ENCODE data around the gene BOLA3.
"Not testable (repeated sequence)": the region's sequence is repeated elsewhere in the genome, so short reads cannot be mapped to it uniquely, and the experiment has no call there.

The BOLA3 gene

DNA sequence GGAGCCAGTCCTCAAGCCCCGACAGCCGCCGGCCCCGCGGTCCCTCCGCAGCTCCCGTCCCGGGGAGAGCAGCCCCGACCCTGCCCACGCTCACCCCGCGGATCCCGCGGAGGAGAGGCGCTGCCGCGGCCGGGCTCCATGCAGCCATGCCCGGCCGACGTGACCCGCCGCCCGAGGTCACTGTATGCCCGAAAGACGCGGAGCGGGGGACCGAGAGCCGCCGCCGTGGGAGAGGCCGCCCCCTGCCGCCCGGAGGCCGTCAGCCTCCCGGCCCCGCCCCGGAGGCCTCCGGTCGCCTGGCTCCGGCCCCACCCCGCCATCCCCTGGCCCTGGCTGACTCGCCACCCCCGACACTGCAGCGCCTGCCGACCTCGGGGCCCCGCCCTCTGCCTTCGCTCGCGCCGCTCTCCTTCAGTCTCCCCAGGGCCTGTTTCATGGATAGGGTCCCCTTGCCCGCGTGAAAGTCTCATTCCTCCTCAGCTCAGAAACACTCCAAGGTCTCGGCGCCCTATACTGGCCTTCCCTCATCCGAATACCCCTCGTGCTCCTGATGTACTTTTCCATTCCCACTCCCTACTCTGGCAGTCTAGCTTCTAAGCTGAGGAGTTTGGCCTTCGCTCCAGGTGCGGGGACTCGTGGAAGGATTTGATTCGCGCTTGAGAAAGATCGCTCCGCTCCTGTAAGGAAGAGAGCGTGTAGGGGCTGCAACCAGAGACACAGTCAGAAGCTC is at the start of gene BOLA3:
BOLA3 (minus strand) TSS at position 186 of the 730 bp plus-strand sequence; CDS start at position 148, 38 bp downstream.
- DNase-seq (ENCODE audit: low read depth in 2 of 2) = peak; percentile 28 to 32

GRCh38 chr2:74197049-74197448 is 49.3 kb upstream of the BOLA3 start:
- DNase-seq (ENCODE audit: low read depth in 2 of 2) = no peak

- no peak for DNase-seq (ENCODE audit: low read depth in 2 of 2)
These were observed 47.1 kb upstream of the BOLA3 start for GRCh38 chr2:74194799-74195198.

GRCh38 chr2:74191596-74192380 is 44.1 kb upstream of the BOLA3 start:
- DNase-seq (ENCODE audit: low read depth in 2 of 2) = no peak

GRCh38 chr2:74188696-74189095 is 41.0 kb upstream of the BOLA3 start:
- no peak for DNase-seq (ENCODE audit: low read depth in 2 of 2)

DNA sequence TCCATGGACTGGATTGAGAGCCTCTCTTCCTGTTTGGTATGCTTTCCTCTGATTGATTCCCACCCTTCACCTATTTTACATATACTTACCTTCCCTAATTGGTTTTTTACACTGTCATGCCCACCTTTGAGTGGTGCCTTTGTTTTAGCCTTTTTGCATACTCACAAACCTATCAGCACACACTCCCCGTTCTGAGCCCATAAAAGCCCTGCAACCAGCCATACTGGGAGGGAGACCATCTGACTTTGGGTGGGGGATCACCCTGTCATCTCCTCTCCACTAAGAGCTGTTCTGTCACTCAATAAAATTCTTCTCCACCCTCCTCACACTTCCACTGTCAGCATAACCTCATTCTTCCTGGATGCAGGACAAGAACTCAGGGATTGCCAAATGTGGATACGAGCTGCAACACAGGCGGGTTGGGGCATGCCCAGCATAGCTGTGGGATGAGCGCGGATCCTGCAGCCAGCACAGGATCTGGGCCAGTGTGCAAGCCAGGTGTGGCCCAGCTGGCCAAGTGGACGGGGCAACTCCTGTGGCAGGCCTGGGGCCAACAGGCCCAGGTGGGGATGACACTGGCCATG is 40.4 kb upstream of the BOLA3 start:
- DNase-seq (ENCODE audit: low read depth in 2 of 2) = peak; percentile 33 to 34

- not testable (repeated sequence) for DNase-seq (ENCODE audit: low read depth in 2 of 2)
These were observed 39.0 kb upstream of the BOLA3 start for GRCh38 chr2:74186706-74187105.

DNA sequence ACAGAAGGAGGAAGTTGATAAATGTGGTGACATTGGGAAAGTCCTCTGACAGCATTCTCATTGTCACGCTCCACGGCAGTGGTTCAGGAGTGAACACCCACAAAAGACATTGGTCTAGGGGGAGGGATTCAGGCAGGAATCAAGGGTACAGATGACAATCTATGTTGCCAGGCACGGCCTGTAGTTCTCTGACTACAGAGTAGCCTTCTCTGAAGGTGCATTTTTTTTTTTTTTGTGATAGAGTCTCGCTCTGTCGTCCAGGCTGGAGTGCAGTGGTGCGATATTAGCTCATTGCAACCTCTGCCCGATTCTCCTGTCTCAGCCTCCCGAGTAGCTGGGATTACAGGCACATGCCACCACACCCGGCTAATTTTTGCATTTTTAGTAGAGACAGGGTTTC is 38.3 kb upstream of the BOLA3 start:
- no peak for DNase-seq (ENCODE audit: low read depth in 2 of 2)

DNA sequence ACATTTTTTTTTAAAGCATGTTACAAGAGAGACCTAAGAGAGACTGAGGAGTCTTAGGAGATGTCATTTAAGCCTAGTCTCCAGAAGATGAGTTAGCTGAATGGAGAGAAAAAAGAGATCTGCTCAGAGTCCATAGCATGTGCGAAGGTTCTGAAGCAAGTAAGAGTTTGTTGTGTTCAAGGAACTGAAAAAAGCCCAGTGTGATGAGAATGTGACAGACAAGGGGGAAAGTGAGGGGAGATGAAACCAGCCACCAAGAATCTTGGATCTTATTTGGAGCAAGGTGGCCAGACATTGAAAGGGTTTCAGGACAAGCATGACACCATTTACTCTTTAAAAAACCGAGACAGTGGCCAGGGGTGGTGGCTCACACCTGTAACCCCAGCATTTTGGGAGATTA is 36.2 kb upstream of the BOLA3 start:
- no peak for DNase-seq (ENCODE audit: low read depth in 2 of 2)

DNA sequence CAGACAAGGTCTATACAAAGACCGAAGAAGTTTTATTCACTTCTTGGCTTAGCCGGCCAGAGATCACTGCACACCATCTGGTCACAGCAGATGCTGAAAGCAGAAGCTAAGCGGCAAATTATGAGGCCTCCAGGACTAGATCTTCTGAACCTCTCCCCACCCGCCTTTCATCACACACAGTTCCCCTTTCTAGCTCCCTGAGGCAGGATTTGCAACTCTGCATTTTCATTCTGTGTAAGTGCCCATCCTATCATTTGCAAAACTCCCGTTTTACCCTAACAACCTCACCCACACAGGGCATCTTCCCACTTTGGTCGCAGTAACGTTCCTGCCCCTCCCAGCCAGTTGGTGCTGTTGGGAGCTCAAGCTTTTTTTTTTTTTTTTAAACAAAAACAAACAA is 34.0 kb upstream of the BOLA3 start:
- no peak for DNase-seq (ENCODE audit: low read depth in 2 of 2)

DNA sequence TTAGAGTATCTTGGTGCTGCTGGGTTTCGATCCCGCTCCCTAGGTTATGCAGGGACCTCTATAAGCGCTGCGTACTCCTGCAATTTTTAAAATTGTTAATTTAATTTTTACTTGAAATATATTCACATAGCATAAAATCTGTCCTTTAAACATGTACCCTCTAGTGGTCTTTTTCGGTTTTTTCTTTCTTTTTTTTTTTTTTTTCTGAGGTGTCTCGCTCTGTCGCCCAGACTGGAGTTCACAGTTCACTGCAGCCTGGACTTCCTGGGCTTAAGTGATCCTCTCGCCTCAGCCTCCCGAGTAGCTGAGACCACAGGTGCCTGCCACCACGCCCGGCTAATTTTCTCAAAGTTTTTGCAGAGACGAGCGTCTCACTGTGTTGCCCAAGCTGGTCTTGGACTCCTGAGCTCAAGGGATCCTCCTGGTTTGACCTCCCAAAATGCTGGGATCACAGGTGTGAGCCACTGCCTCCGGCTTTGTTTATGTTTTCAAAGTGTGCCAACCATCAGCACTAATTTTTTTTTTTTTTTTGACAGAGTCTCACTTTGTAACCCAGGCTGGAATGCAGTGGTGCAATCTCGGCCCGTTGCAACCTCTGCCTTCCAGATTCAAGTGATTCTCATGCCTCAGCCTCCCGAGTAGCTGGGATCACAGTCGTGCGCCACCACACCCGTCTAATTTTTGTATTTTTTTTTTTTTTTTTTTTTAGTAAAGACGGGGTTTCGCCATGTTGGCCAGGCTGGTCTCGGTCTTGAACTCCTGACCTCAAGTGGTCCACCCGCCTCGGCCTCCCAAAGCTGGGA is 31.6 kb upstream of the BOLA3 start:
- DNase-seq (ENCODE audit: low read depth in 2 of 2) = no peak

- peak; percentile 95 to 96 for DNase-seq (ENCODE audit: low read depth in 2 of 2)
These were observed 30.7 kb upstream of the BOLA3 start, which contains the start of gene MOB1A for GRCh38 chr2:74178211-74179062. TSS of gene MOB1A (minus strand) at chr2:74178879. CDS start at chr2:74178674, 205 bp downstream.

- no peak for DNase-seq (ENCODE audit: low read depth in 2 of 2)
These were observed 30.0 kb upstream of the BOLA3 start for GRCh38 chr2:74177696-74178095.

DNA sequence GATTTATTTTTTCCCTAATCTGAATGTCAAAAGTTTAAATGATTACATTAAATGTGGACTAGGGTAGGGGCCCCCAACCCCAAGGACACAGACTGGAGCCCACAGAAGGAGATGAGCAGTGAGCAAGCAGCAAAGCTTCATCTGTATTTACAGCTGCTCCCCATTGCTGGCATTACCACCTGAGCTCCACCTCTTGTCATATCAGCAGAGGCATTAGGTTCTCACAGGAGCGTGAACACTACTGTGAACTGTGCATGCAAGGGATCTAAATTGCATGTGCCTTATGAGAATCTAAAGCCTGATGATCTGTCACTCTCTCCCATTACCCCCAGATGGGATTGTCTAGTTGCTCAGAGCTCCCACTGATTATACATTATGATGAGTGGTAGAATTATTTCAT is 27.2 kb upstream of the BOLA3 start:
- no peak for DNase-seq (ENCODE audit: low read depth in 2 of 2)

- no peak for DNase-seq (ENCODE audit: low read depth in 2 of 2)
These were observed 21.0 kb upstream of the BOLA3 start for GRCh38 chr2:74168739-74169138.

DNA sequence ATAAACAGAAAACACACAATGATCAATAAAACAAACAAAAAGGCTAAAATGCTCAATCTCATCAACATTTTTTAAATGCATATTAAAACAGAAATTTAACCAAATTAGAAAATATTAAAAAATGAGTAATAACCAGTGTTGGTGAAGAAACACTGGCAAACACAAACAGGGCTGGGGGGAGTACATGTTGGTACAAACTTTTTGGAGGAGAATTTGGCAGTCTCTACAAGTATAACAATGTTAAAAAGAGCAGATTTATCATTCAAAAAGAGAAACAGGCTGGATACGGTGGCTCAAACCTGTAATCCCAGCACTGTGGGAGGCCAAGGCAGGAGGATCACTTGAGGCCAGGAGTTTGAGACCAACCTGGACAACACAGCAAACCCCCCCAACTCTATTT is 17.0 kb upstream of the BOLA3 start:
- DNase-seq (ENCODE audit: low read depth in 2 of 2) = no peak

DNA sequence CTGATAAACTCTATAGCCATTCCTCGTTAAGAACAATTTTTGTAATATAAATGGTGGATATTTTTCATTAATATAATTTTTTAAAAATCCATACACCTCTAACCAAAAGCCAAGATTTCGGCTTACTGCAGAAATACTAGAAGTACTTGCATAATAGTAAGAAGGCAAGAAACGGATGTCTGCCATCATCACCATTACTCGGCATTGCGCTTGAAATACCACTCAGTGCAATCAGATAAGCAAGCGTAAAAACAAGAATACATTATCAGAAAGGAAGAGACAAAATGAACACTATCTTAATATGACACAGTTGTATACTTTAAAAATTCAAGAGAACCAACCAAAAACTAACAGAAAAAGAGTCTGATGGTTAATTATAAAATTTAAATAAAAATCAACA is 15.2 kb upstream of the BOLA3 start:
- DNase-seq (ENCODE audit: low read depth in 2 of 2) = no peak

DNA sequence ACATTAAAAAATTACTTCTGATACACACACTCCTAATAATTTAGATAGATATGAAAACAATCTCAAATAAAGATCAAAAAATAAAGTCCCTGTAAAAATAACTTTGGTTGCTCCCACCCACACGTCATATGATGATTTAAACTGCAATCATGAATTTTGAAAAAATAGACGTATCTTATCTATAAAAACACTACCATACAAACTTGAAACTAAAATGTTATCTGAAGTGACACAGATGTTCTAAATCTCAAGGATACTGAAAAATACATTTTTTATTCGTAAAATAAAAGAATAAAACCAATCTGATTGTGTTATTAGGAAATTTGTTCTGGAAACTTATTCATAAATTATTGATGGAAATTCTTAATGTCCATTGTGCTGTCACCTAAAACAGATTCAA is 8.1 kb upstream of the BOLA3 start:
- no peak for DNase-seq (ENCODE audit: low read depth in 2 of 2)

DNA sequence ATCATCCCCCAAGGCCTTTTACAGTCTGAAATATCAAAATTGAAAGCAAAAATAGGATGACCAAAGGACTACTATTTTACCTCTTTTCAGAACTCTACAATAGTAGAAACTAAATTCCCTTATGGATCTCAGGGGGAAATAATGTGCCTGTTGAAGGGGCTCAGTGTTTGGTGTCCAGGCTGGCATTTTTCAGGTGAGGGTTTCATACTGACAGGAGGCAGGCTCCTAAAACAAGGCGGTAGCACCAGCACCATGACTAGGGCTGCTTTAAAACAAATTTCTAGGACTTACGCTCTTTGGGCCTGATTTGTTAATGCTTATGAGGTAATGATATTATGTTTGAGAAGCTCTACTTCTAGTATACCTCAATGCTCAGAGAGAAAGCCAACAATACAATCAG is 5.2 kb upstream of the BOLA3 start:
- no peak for DNase-seq (ENCODE audit: low read depth in 2 of 2)

DNA sequence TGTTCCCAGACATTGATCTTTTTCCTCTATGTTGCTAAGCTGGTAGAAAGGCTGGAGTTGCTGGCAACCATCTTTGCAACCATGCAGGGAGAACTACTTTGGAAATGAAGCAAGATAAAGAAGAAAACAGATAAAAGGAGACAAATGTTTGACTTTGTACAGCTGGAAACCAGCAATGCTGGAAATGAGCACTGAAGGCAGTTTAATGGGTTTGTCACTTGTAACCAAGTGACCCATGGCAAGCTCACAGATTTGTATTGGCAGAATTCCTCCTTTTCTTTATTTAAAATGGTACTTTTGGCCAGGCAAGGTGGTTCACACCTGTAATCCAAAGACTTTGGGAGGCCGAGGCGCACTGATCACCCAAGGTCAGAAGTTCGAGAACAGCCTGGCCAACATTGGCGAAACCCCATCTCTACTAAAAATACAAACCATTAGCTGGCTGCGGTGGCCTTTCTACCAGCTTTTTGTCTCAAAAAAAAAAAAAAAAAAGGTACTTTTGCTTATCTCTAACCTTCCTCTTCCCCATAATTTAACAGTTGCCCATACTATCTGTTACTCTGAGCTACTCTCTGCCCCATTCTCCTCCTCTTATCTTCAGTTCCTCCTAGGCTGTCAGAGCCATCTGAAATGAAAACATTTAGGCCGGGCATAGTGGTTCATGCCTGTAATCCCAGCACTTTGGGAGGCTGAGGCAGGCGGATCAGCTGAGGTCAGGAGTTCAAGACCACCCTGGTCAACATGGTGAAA is 2.0 kb upstream of the BOLA3 start:
- DNase-seq (ENCODE audit: low read depth in 2 of 2) = no peak

GRCh38 chr2:74149247-74149525 is 1.5 kb upstream of the BOLA3 start:
- no peak for DNase-seq (ENCODE audit: low read depth in 2 of 2)
